NCI-H1436 (cell line): ENCODE data around the gene ZNF217.
"Not testable (repeated sequence)": the region's sequence is repeated elsewhere in the genome, so short reads cannot be mapped to it uniquely, and the experiment has no call there.

Source experiments
- DNase-seq: peaks from one replicate; lab custom pipeline; 2025; lab: John Stamatoyannopoulos, UW

ZNF217 gene

DNA sequence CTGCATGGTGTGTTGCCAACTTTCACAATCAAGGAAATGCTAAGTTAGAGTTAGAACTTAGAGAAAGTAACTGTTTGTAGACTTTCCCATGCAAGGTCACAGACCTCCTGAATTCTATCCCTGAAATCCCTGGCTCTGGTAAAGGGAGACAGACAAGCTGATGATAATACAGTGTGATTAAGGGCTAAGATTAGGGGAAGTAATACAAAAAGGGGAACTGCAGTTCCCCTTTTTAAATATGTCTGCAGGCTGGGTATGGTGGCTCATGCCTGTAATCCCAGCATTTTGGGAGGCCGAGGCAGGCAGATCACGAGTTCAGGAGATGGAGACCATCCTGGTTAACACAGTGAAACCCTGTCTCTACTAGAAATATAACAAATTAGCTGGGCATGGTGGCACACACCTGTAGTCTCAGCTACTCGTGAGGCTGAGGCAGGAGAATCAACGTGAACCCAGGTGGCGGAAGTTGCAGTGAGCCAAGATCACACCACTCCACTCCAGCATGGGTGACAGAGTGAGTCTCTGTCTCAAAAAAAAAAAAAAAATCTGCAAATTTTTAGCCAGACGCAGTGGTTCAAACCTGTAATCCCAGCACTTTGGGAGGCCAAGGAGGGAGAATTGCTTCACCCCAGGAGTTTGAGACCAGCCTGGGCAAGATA lies 60.9 kb downstream of the ZNF217 start:
- DNase-seq = not testable (repeated sequence)

DNA sequence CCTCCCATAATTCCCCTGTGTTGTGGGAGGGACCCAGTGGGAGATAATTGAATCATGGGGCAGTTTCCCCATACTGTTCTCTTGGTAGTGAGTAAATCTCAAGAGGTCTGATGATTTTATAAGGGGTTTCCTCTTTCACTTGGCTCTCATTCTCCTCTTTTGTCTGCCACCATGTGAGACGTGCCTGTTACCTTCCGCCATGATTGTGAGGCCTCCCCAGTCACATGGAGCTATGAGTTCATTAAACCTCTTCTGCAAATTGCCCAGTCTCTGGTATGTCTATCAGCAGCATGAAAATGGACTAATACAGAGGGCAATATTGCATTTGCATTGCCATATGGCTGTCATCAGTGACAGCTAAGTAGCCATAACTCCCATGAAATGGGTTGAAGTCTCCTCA lies 63.2 kb downstream of the ZNF217 start:
- DNase-seq = no peak

- no peak for DNase-seq
Observed at GRCh38 chr20:53529658-53530057, 64.0 kb downstream of the ZNF217 start.

DNA sequence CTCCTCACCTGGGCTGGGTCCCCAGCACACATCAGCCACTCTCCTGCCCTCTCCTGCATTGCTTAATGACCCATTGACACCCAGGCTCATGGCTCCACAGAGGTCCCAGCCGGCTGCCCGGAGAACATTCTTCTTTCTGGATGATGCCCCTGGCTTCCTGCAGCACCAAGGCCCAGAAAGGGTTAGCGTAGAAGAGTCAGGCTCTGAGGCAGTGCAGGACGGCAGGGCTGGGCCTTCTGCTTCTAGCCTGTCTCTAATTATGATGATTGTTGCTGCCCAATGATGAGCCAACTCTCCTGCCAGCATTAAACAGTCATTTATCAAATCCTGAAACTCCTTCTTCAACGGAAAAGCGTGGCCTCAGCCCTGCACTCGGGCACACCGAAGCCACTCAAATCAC lies 66.4 kb downstream of the ZNF217 start:
- no peak for DNase-seq

DNA sequence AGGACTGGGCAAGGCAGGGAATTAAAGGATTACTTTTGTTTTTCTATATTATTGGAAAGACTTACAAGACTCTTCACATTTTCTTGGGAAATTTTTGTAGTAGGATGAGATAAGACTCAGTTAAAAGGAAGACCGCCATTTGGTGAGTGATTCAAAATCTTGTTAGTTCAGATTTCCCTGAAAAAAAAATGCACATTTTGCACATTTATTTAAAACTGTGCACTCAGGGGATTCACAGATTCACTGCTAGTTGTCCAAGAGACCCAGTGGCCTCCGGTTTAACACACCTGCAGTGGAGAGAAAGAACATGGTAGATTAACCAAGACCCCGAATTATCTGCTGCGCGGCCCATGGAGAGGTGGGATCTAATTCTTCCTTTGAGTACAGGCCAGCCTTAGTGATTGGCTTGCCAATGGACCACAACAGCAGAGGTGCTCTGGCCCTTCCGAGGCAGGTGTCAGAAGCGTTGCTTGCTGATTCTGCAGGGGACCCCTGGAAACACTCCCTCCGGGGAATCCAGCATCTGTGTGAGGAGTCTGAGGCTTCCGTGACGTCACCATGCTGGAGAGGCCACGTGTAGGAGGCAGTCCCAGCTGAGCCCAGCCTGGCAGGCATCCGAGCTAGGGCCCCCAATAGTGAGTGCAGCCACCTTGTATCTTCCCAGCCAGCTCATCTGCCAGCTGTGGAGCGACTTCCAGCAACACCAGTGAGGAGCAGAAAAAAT lies 68.9 kb downstream of the ZNF217 start:
- no peak for DNase-seq

GRCh38 chr20:53523615-53524014 lies 70.0 kb downstream of the ZNF217 start:
- not testable (repeated sequence) for DNase-seq

- no peak for DNase-seq
Observed at GRCh38 chr20:53522696-53523095, 70.9 kb downstream of the ZNF217 start.

- no peak for DNase-seq
Observed at GRCh38 chr20:53522026-53522425, 71.6 kb downstream of the ZNF217 start.

DNA sequence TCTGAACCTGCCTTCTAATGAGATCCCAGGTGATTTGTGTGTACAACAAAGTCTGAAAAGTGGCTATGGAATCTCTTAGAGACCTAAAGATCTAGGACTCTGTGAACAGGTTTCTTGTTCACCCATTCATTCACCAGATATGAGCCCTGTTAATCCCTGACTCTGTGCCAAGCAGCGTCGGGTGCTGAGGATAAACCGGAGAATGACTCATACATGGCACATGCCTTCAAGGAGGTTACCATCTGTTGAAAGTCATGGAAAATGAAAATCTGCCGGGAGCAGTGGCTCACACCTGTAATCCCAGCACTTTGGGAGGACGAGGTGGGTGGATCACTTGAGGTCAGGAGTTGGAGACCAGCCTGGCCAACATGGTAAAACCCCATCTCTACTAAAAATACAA lies 72.2 kb downstream of the ZNF217 start:
- DNase-seq = not testable (repeated sequence)

GRCh38 chr20:53517146-53517545 lies 76.5 kb downstream of the ZNF217 start:
- no peak for DNase-seq
